ENCODE measurements around the gene PRKAG2. TPM values are rescaled to one million over a fixed set of nuclear protein-coding genes. Genes with fewer than 3 reads are reported as not detected.

PRKAG2 gene
- total RNA-seq, 1 donor from 2014 or later = 15.7 TPM

DNA sequence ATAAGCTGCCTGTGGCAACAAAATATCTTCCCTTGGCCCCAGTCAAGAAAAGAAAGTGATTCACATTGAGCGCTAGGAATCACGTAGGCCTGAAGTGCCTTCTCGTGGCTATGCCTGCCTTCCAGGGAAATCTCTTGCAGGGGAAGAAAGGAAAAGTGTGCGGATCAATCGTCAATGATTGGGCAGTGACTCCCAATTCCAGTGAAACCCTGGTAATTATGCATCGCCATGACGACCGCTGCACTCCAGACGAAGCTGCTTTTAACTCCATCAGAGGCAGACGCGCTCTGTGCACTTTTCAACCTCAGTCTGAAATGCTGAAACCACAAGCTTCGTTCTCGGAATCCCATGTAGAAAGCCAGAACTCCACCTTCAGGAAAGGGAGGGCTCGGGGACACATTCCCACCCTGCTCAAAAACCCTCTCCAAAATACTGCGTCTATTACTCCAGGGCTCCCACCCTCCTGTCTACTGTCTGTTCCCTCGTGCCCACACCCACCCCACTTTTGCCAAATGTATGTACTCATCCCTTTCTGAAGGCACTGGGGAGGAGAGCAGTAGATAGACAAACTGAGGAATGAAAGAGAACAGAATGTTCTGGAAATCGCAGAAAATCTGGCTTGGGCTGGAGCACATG lies 24.2 kb upstream of the PRKAG2 start:
- intact Hi-C loops (cut with micrococcal nuclease) = no loop called here

DNA sequence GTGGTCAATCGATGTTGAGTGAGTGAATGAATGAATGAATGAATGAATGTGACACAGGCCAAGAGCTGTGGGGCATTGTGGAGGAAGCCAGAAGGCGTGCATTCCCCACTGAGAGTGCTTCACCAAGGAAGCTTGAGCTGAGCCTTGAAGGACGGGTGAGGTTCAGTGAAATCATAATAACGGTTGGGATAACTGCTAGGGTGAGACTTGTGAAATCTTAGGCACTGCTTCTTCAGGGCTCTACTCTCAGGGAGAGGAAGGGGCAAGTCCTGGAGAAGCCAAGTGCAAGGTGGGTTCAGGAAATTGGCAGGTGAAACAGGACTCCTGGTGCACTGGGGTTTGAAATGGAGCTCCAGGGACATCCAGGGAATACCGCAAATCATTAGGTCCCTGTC lies 23.7 kb upstream of the PRKAG2 start:
- intact Hi-C loops (cut with micrococcal nuclease) = no loop called here

DNA sequence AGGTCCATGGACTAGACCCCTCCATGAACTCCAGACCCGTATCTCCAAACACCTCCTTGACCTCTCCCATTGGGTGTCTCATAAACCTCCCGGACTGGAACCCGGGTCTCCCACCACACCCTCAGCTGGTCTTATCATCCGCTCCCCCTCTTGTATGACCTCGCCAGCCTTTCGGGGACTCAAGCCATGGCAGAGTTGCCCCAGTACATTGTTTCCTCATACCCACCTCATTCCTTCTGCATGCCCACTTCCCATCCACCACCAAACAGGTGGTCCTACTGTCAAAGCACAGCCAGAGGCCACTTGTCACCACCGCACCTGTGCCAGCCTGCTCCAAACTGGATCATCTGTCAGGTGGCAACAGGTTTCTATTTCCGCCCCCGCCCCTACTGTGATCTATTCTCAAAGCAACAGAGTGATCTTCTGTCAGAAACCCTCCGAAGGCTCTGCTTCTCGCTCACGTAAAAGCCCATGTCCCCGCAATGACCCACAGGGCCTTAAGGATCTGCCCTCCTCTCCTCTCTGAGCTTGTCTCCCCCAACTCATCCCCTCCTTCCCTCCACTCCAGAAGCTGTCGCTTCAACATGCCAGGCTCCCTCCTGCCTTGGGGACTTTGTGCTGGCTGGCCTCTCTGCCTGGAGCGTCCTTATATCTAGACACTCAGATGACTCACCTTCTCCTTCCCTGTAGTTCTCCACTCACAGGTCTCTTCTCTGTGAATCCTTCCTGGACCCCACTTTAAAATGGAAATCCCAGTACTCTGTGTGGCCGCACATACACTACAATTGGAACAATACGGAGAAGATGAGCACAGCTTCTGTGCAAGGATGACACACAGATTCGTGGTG lies 22.8 kb upstream of the PRKAG2 start:
- intact Hi-C loops (cut with micrococcal nuclease) = no loop called here

DNA sequence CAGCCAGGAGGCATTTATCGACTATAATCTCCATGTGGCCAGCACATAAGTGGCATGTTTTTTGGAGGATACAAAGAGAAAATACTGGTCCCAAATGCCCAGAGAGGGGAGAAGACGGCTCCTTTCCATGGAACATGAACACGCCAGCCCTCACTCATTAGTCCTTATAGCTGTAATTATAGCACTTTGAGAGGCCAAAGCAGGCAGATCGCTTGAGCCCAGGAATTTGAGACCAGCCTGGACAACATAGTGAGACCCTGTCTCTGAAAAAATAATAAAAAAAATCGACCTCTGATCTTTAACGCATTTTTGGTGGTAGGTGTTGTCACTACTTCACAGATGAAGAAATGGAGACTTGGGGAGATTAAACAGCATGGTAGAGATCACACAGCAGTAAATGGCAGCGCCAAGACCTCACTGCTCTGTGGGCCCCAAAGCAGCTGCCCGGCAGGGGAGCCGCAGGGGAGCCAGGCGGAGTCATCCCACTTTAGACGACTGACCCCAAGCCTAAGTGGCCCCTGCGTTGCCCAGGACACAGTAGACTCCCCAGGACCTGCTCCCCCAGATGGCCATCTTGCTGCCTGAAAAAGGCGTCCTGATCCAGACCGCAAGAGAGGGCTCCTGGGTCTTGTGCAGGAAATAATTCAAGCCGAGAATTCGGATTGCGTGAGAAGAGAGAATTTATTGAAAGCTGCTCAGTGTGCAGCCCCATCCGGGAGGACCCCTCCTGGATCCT lies 21.2 kb upstream of the PRKAG2 start:
- intact Hi-C loops (cut with micrococcal nuclease) = no loop called here

DNA sequence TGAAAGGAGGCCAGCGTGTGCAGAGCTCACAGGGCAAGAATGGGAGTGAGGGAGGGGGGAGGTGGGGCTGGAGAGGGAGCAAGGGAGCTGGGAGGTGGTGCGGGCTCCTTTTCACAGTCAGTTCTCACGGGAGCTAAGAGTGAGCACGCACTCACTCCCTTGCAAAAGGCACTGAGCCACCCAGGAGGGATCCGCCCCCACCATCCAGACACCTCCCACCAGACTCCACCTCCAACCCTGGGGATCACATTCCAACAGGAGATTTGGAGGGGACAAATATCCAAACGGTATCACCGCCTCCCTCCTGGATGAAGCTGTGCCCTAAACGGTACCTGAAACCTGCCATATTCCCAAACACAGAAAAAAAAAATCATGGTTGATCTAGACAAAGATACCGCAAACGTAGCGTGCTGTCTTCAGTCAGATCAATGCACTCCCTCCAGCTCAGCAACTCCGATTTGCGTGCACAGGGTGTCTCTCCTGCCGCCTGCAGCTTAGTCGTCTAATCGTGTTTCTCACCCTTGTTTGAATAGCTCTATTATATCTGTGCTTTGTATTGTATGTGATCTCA lies 20.3 kb upstream of the PRKAG2 start:
- intact Hi-C loops (cut with micrococcal nuclease) = no loop called here

GRCh38 chr7:151896486-151896885 lies 19.6 kb upstream of the PRKAG2 start:
- intact Hi-C loops (cut with micrococcal nuclease) = no loop called here

GRCh38 chr7:151896086-151896485 lies 19.2 kb upstream of the PRKAG2 start:
- intact Hi-C loops (cut with micrococcal nuclease) = no loop called here

DNA sequence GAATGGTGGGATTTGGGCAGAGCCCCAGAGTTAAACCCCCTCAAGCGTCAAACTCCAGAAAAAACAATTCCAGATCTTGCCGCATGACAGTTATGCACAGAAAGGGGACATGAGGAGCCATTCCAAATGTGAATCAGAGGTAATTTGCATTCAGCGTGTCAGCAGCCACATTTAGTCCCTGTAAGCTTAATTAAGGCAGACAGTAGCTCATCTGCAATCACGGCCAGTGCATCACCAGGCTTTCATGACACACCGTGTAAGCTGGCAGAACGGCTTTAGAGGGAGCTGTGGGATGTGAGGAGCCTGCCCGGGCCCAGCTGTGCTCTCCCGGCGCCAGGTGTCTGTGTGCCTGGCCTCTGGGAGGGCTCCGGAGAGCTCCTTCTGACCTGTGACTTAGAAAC lies 18.7 kb upstream of the PRKAG2 start:
- intact Hi-C loops (cut with micrococcal nuclease) = no loop called here

DNA sequence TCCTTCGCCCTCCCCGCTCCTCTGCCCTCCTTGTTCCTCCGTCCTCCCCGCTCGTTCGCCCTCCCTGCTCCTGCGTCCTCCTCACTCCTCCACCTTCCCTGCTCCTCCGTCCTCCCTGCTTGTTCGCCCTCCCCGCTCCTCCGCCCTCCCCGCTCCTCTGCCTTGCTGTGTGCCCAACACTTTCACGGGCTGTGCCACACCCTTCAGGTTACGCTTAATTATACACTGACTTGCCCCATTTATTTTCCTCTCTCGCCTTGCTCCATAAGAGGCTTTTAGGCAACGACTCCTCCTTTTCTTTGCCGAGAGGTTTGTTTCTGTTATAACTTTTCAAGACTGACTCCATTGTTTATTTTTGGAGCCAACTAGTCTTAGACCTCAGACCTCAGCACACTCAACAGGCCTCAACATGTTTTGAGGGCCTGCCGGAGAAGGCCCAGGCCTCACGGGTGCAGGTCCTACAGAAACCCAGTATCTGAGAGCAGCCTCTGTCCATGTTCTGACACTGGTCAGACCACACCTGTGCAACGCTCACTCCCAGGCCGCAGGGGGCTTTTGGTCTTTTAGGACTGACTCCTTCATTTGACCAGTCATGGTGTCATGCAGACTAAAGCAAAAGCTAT lies 18.2 kb upstream of the PRKAG2 start:
- intact Hi-C loops (cut with micrococcal nuclease) = no loop called here

- intact Hi-C loops (cut with micrococcal nuclease) = no loop called here
Observed at GRCh38 chr7:151894111-151895007, 17.4 kb upstream of the PRKAG2 start.

DNA sequence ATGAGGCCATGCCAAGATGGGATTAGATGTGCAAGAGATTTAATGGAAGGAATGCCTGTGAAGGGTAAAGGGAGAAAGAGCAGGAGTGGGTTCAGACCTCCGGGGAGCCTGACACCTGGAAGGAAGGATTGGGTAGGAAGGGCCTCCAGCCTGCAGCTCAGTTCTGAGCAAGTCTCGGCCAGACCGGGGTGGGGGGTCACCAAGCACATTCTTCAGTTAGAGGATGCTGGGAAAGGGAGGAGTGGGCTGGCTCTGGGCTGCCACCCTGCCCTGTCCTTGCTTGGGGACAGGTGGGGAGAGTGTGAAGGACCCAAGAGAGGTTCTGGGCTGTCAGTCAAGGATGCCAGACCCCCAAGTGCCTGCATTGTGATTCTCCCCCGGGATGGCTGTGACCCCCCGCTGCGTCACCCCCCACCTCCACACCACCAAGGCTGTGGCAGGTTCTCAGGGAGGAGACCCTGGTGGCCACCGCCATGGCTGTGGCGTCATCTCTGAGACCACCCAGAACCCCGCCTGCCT lies 16.5 kb upstream of the PRKAG2 start:
- intact Hi-C loops (cut with micrococcal nuclease) = no loop called here

DNA sequence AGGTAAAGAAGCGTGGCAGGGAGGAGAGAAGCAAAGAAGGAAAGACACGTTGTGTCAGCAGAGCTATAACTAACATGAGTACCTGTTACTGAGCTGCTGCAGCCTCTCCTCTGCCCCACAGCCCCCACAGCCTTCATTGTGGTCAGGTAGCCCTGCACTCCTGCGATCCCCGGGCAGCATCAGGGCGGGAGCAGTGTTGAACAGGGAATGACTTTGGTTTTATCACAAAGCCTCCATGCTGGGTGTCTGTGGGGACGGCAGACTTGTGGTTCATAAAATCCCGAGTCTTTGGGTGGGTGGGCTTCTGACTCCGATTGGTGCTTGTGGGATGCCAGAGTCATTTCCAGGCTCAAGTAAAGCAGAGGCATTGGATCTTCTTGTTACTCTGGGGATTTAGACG lies 14.8 kb upstream of the PRKAG2 start:
- intact Hi-C loops (cut with micrococcal nuclease) = no loop called here

DNA sequence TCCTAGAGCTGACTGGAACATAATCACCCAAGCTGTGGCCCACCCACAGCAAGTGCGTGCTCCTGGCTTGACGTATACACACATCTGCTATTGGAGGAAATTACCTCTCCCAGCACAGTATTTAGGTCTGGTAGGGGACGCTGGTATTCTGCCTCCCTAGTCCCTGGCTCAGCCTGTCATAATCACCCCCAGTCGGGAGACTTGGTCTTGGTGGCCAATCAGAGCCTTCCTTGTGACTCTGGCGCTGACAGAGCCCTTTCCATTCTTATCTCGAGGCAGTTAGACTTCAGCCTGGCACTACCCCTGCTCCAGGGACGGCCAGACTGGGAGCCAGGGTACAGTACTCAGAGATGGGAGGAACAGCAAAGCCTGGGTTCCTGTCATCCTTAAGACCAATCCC lies 14.3 kb upstream of the PRKAG2 start:
- intact Hi-C loops (cut with micrococcal nuclease) = no loop called here

DNA sequence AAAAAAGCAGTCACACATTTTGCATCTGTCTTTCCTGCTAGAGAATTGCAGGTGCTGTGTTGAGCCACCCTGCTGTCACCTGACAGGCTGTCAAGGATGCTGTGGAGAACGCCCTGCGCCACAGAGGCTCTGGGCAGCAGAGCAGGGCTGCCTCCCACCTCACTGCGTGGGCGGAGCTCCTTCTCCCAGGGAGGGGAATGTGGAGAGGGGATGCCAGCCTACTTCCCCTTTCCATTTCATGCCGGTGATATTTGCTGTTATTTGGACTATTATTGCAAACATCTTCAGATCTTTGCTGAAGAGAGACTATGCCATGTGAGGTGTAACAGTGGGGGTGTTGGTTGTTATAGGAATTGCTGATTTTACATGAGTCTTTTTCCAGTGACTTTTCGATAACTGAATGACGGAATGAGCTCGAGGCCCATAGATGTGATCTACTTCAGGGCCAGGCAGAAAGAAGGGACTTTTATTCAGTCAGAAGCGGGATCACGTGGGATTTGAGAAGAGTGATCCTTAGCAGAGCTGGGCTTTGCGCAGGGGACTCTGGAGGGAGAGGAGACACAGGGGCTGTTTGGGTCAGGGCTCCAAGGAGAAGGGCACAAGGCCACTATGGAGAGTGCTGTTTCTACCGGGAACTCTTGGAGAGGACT lies 13.6 kb upstream of the PRKAG2 start:
- intact Hi-C loops (cut with micrococcal nuclease) = no loop called here

DNA sequence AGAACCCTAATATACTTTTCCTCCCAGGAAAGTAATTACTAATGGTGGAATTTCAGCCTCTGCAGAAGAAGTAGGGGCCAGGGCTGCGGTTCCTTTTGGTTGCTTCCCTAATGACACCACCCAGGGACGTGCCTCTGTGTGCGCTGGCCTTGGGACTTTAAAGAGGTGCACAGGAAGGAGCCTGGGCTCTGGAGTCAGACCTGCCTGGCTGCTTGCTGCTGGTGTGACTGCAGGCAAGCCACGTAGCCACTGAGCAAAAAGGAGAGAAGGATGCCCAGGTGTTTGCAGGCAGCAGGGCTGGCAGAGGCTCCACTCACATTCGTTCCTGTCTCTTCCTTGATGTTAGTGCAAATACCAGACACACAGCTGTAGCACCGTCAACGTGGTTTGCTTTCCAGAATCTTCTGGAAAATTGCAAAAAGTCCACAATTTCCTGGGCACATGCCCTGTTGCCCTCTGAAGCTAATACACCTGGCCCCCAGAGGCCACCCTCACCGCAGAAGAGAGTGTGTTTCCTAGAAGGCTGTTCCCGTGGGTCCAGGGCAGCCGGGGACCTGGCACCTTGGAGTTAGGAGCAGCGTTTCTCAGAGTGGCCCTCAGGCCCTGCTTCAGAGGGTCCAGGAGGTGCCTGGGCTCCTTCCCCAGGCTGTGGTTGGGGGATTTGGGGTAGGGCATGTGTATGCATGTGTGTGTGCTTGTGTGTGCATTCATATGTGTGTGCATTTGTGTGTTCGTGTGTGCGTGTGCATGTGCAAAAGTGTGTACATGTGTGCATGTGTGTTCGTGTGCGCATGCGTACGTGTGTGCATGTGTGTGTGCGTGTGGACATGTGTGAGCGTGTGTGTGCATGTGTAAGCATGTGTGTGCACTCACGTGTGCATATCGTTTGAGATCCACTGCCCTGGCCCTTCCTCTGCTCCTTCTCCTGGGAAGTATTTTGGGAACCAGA lies 12.8 kb upstream of the PRKAG2 start:
- intact Hi-C loops (cut with micrococcal nuclease) = no loop called here

GRCh38 chr7:151888079-151889067 lies 11.5 kb upstream of the PRKAG2 start:
- intact Hi-C loops (cut with micrococcal nuclease) = no loop called here

GRCh38 chr7:151886783-151887182 lies 9.9 kb upstream of the PRKAG2 start:
- intact Hi-C loops (cut with micrococcal nuclease) = no loop called here
